ENCODE results near the gene CYP2R1.

Gene CYP2R1

GRCh38 chr11:14892036-14892556, at the start of gene CYP2R1:
Gene CYP2R1, minus strand, starts transcription at chr11:14892231. Its CDS starts 26 bp downstream, at chr11:14892205.
- Histone ChIP-seq H3K79me2 (ENCODE audit: control insufficient read depth, insufficient read depth, low read length, unreplicated experiment) (peaks cover 5% of the 10 kb centered on the region), H3K4me3 (ENCODE audit: low read depth, low read length) (peak within 1 kb of the TSS; percentile 98), H3K4me1 (ENCODE audit: control insufficient read depth, insufficient read depth, low read length, unreplicated experiment) (peaks cover 6% of the 10 kb centered on the region), H3K27ac (ENCODE audit: low read depth, low read length) (peak within 1 kb of the TSS; percentile 42; the same call in 1 of the 2 replicates), H2AFZ (ENCODE audit: low read length, unreplicated experiment) (peak within 1 kb of the TSS; percentile 98), H3K36me3 (ENCODE audit: insufficient read depth, low read length) (no peaks in the 10 kb centered on the region), H3K27me3 (ENCODE audit: insufficient read depth, low read length) (no peaks in the 10 kb centered on the region)

GRCh38 chr11:14938936-14939335, 46.9 kb upstream of the CYP2R1 start:
- H3K4me1 ChIP-seq (ENCODE audit: control insufficient read depth, insufficient read depth, low read length, unreplicated experiment) = no peaks in the 10 kb centered on the region
- H3K79me2 ChIP-seq (ENCODE audit: control insufficient read depth, insufficient read depth, low read length, unreplicated experiment) = no peaks in the 10 kb centered on the region
- H3K4me3 ChIP-seq (ENCODE audit: low read depth, low read length) = no peak overlapping the region
- no peaks in the 10 kb centered on the region for H3K36me3 ChIP-seq (ENCODE audit: insufficient read depth, low read length)
- H2AFZ ChIP-seq (ENCODE audit: low read length, unreplicated experiment) = no peak overlapping the region
- H3K27ac ChIP-seq (ENCODE audit: low read depth, low read length) = no peak overlapping the region
- H3K27me3 ChIP-seq (ENCODE audit: insufficient read depth, low read length) = peaks cover 25% of the 10 kb centered on the region

- Histone ChIP-seq H3K79me2 (ENCODE audit: control insufficient read depth, insufficient read depth, low read length, unreplicated experiment) (no peaks in the 10 kb centered on the region), H3K4me1 (ENCODE audit: control insufficient read depth, insufficient read depth, low read length, unreplicated experiment) (no peaks in the 10 kb centered on the region), H2AFZ (ENCODE audit: low read length, unreplicated experiment) (no peak overlapping the region), H3K36me3 (ENCODE audit: insufficient read depth, low read length) (no peaks in the 10 kb centered on the region), H3K4me3 (ENCODE audit: low read depth, low read length) (no peak overlapping the region), H3K27ac (ENCODE audit: low read depth, low read length) (no peak overlapping the region), H3K27me3 (ENCODE audit: insufficient read depth, low read length) (peaks cover 37% of the 10 kb centered on the region)
Observed at GRCh38 chr11:14934641-14935351, 42.8 kb upstream of the CYP2R1 start.

GRCh38 chr11:14932447-14932846, 40.4 kb upstream of the CYP2R1 start:
- Histone ChIP-seq H2AFZ (ENCODE audit: low read length, unreplicated experiment) (no peak overlapping the region), H3K36me3 (ENCODE audit: insufficient read depth, low read length) (no peaks in the 10 kb centered on the region), H3K79me2 (ENCODE audit: control insufficient read depth, insufficient read depth, low read length, unreplicated experiment) (no peaks in the 10 kb centered on the region), H3K27ac (ENCODE audit: low read depth, low read length) (no peak overlapping the region), H3K27me3 (ENCODE audit: insufficient read depth, low read length) (peaks cover 42% of the 10 kb centered on the region), H3K4me1 (ENCODE audit: control insufficient read depth, insufficient read depth, low read length, unreplicated experiment) (no peaks in the 10 kb centered on the region), H3K4me3 (ENCODE audit: low read depth, low read length) (no peak overlapping the region)

GRCh38 chr11:14930369-14930768, 38.3 kb upstream of the CYP2R1 start:
- Histone ChIP-seq H3K4me3 (ENCODE audit: low read depth, low read length) (no peak overlapping the region), H3K36me3 (ENCODE audit: insufficient read depth, low read length) (no peaks in the 10 kb centered on the region), H3K4me1 (ENCODE audit: control insufficient read depth, insufficient read depth, low read length, unreplicated experiment) (no peaks in the 10 kb centered on the region), H3K27ac (ENCODE audit: low read depth, low read length) (no peak overlapping the region), H3K79me2 (ENCODE audit: control insufficient read depth, insufficient read depth, low read length, unreplicated experiment) (no peaks in the 10 kb centered on the region), H2AFZ (ENCODE audit: low read length, unreplicated experiment) (no peak overlapping the region), H3K27me3 (ENCODE audit: insufficient read depth, low read length) (peaks cover 58% of the 10 kb centered on the region)

GRCh38 chr11:14927146-14927545, 35.1 kb upstream of the CYP2R1 start:
- H3K27ac ChIP-seq (ENCODE audit: low read depth, low read length) = no peak overlapping the region
- no peaks in the 10 kb centered on the region for H3K79me2 ChIP-seq (ENCODE audit: control insufficient read depth, insufficient read depth, low read length, unreplicated experiment)
- H3K27me3 ChIP-seq (ENCODE audit: insufficient read depth, low read length) = peaks cover 66% of the 10 kb centered on the region
- no peak overlapping the region for H2AFZ ChIP-seq (ENCODE audit: low read length, unreplicated experiment)
- no peak overlapping the region for H3K4me3 ChIP-seq (ENCODE audit: low read depth, low read length)
- no peaks in the 10 kb centered on the region for H3K36me3 ChIP-seq (ENCODE audit: insufficient read depth, low read length)
- no peaks in the 10 kb centered on the region for H3K4me1 ChIP-seq (ENCODE audit: control insufficient read depth, insufficient read depth, low read length, unreplicated experiment)

GRCh38 chr11:14924318-14924717, 32.3 kb upstream of the CYP2R1 start:
- H3K36me3 ChIP-seq (ENCODE audit: insufficient read depth, low read length) = no peaks in the 10 kb centered on the region
- no peaks in the 10 kb centered on the region for H3K79me2 ChIP-seq (ENCODE audit: control insufficient read depth, insufficient read depth, low read length, unreplicated experiment)
- no peak overlapping the region for H2AFZ ChIP-seq (ENCODE audit: low read length, unreplicated experiment)
- no peak overlapping the region for H3K4me3 ChIP-seq (ENCODE audit: low read depth, low read length)
- H3K27me3 ChIP-seq (ENCODE audit: insufficient read depth, low read length) = peaks cover 76% of the 10 kb centered on the region
- H3K4me1 ChIP-seq (ENCODE audit: control insufficient read depth, insufficient read depth, low read length, unreplicated experiment) = no peaks in the 10 kb centered on the region
- no peak overlapping the region for H3K27ac ChIP-seq (ENCODE audit: low read depth, low read length)

GRCh38 chr11:14916403-14916802, 24.4 kb upstream of the CYP2R1 start:
- no peaks in the 10 kb centered on the region for H3K79me2 ChIP-seq (ENCODE audit: control insufficient read depth, insufficient read depth, low read length, unreplicated experiment)
- no peak overlapping the region for H2AFZ ChIP-seq (ENCODE audit: low read length, unreplicated experiment)
- H3K27ac ChIP-seq (ENCODE audit: low read depth, low read length) = no peak overlapping the region
- no peaks in the 10 kb centered on the region for H3K36me3 ChIP-seq (ENCODE audit: insufficient read depth, low read length)
- no peak overlapping the region for H3K4me3 ChIP-seq (ENCODE audit: low read depth, low read length)
- peaks cover 76% of the 10 kb centered on the region for H3K27me3 ChIP-seq (ENCODE audit: insufficient read depth, low read length)
- H3K4me1 ChIP-seq (ENCODE audit: control insufficient read depth, insufficient read depth, low read length, unreplicated experiment) = no peaks in the 10 kb centered on the region

GRCh38 chr11:14914536-14914935, 22.5 kb upstream of the CYP2R1 start:
- Histone ChIP-seq H2AFZ (ENCODE audit: low read length, unreplicated experiment) (no peak overlapping the region), H3K27me3 (ENCODE audit: insufficient read depth, low read length) (peaks cover 67% of the 10 kb centered on the region), H3K79me2 (ENCODE audit: control insufficient read depth, insufficient read depth, low read length, unreplicated experiment) (no peaks in the 10 kb centered on the region)

GRCh38 chr11:14908214-14908880, 16.3 kb upstream of the CYP2R1 start:
- peaks cover 16% of the 10 kb centered on the region for H3K27me3 ChIP-seq (ENCODE audit: insufficient read depth, low read length)
- peaks cover 5% of the 10 kb centered on the region for H3K4me1 ChIP-seq (ENCODE audit: control insufficient read depth, insufficient read depth, low read length, unreplicated experiment)
- H3K79me2 ChIP-seq (ENCODE audit: control insufficient read depth, insufficient read depth, low read length, unreplicated experiment) = no peaks in the 10 kb centered on the region
- H2AFZ ChIP-seq (ENCODE audit: low read length, unreplicated experiment) = no peak overlapping the region
- H3K36me3 ChIP-seq (ENCODE audit: insufficient read depth, low read length) = no peaks in the 10 kb centered on the region
- no peak overlapping the region for H3K4me3 ChIP-seq (ENCODE audit: low read depth, low read length)
- no peak overlapping the region for H3K27ac ChIP-seq (ENCODE audit: low read depth, low read length)

More at GRCh38 chr11:14914536-14914935, 22.5 kb upstream of the CYP2R1 start:
- no peak overlapping the region for H3K4me3 ChIP-seq (ENCODE audit: low read depth, low read length)
- H3K4me1 ChIP-seq (ENCODE audit: control insufficient read depth, insufficient read depth, low read length, unreplicated experiment) = no peaks in the 10 kb centered on the region
- H3K36me3 ChIP-seq (ENCODE audit: insufficient read depth, low read length) = no peaks in the 10 kb centered on the region
- no peak overlapping the region for H3K27ac ChIP-seq (ENCODE audit: low read depth, low read length)
